Calu3 (cell line): ENCODE measurements around the gene ZNF823. TPM values are rescaled to one million over a fixed set of nuclear protein-coding genes. Genes with fewer than 3 reads are reported as not detected.

Experiments
- BruUV-seq: library from RNA; stranded (reverse); fragments of 400-500 nt; replicated peaks from 2 replicates; lab custom pipeline; 2021; lab: Mats Ljungman, UMichigan
- CTCF ChIA-PET: fragments of 300-600 bp; sonication (Branson Sonifier 250); formaldehyde crosslinking; loops from one replicate; lab custom pipeline; 2022; ENCODE audit warnings: antibody characterized with exemption; lab: Charles Lee
- DNase-seq: peaks from one replicate; pipeline ENCODE4 v3.0.0; 2022
- H3K27ac Mint-ChIP-seq: one replicate; pipeline ENCODE4 v1.8.0; 2022; ENCODE audit warnings: mixed read lengths; ENCODE audit not compliant: unreplicated experiment
- H3K27me3 Mint-ChIP-seq: one replicate; pipeline ENCODE4 v1.8.0; 2022; ENCODE audit warnings: mixed read lengths; ENCODE audit not compliant: unreplicated experiment
- H3K36me3 Mint-ChIP-seq: one replicate; pipeline ENCODE4 v1.8.0; 2022; ENCODE audit warnings: mild to moderate bottlenecking, moderate library complexity, mixed read lengths; ENCODE audit not compliant: insufficient read depth, unreplicated experiment
- H3K4me1 Mint-ChIP-seq: one replicate; pipeline ENCODE4 v1.8.0; 2022; ENCODE audit warnings: mild to moderate bottlenecking, low read depth, mixed read lengths; ENCODE audit not compliant: unreplicated experiment
- H3K4me3 Mint-ChIP-seq: one replicate; pipeline ENCODE4 v1.8.0; 2022; ENCODE audit warnings: mild to moderate bottlenecking, low read depth, moderate library complexity, mixed read lengths; ENCODE audit not compliant: unreplicated experiment
- H3K9me3 Mint-ChIP-seq: one replicate; pipeline ENCODE4 v1.8.0; 2022; ENCODE audit warnings: low read depth, mixed read lengths; ENCODE audit not compliant: unreplicated experiment
- CTCF ChIP-seq: fragments of 200-600 bp; IDR thresholded peaks from one replicate; pipeline ENCODE4 v1.8.0; 2022; ENCODE audit warnings: antibody characterized with exemption; ENCODE audit not compliant: unreplicated experiment
- intact Hi-C: fragments of 100-400 bp; cut with micrococcal nuclease; formaldehyde crosslinking; loops from one replicate; pipeline ENCODE4 v1.10.0; 2022; ENCODE audit not compliant: unreplicated experiment
- total RNA-seq: library from RNA; stranded (reverse); gene quantifications from 2 replicates; pipeline ENCODE4 v1.2.3, GENCODE V29; 2022

ZNF823 gene
- total RNA-seq, 1 experiment from 2014 or later, result 7.4 TPM

GRCh38 chr19:11697284-11697855 is 41.4 kb downstream of the ZNF823 start:
- CTCF ChIA-PET, result no interaction called here
- no peaks in the 10 kb centered on the region for H3K27me3 Mint-ChIP-seq
- no peak overlapping the region for H3K27ac Mint-ChIP-seq
- H3K4me1 Mint-ChIP-seq, result peaks cover 7% of the 10 kb centered on the region
- DNase-seq, result no peak
- peaks cover 7% of the 10 kb centered on the region for H3K9me3 Mint-ChIP-seq
- H3K4me3 Mint-ChIP-seq, result no peak overlapping the region
- no peak for TF ChIP-seq CTCF
- BruUV-seq, result no TSS peak
- peaks cover 9% of the 10 kb centered on the region for H3K36me3 Mint-ChIP-seq
- intact Hi-C loops, result no loop called here

- no peaks in the 10 kb centered on the region for H3K27me3 Mint-ChIP-seq
- H3K36me3 Mint-ChIP-seq, result peaks cover 9% of the 10 kb centered on the region
- TF ChIP-seq CTCF, result no peak
- H3K4me3 Mint-ChIP-seq, result peak overlapping the region; percentile 97
- peak; percentile 93 for DNase-seq
- peaks cover 2% of the 10 kb centered on the region for H3K4me1 Mint-ChIP-seq
- peaks cover 9% of the 10 kb centered on the region for H3K9me3 Mint-ChIP-seq
- intact Hi-C loops, result no loop called here
- BruUV-seq, result no TSS peak
- CTCF ChIA-PET, result no interaction called here
- peak overlapping the region; percentile 43 for H3K27ac Mint-ChIP-seq
Measured at GRCh38 chr19:11694533-11695439, 44.0 kb downstream of the ZNF823 start.

GRCh38 chr19:11693505-11694499 is 44.9 kb downstream of the ZNF823 start:
- Mint-ChIP-seq H3K4me3 (peak overlapping the region; percentile 97), H3K27ac (peak overlapping the region; percentile 48), H3K4me1 (no peaks in the 10 kb centered on the region), H3K27me3 (no peaks in the 10 kb centered on the region), H3K9me3 (peaks cover 8% of the 10 kb centered on the region), H3K36me3 (peaks cover 9% of the 10 kb centered on the region)
- no peak for TF ChIP-seq CTCF
- TSS peak; percentile 45 for BruUV-seq
- intact Hi-C loops, result no loop called here
- CTCF ChIA-PET, result no interaction called here
- DNase-seq, result peak; percentile 11

GRCh38 chr19:11692127-11692790 is 46.5 kb downstream of the ZNF823 start:
- H3K27me3 Mint-ChIP-seq, result no peaks in the 10 kb centered on the region
- no peaks in the 10 kb centered on the region for H3K4me1 Mint-ChIP-seq
- no peak overlapping the region for H3K27ac Mint-ChIP-seq
- no peak overlapping the region for H3K4me3 Mint-ChIP-seq
- intact Hi-C loops, result no loop called here
- DNase-seq, result no peak
- BruUV-seq, result no TSS peak
- CTCF ChIA-PET, result no interaction called here
- no peak for TF ChIP-seq CTCF
- peaks cover 8% of the 10 kb centered on the region for H3K9me3 Mint-ChIP-seq
- H3K36me3 Mint-ChIP-seq, result peaks cover 9% of the 10 kb centered on the region
